Uterine smooth muscle cell (primary cell): ENCODE measurements around the gene POMC. TPM values are rescaled to one million over a fixed set of nuclear protein-coding genes. Genes with fewer than 3 reads are reported as not detected.

Experiments
- total RNA-seq: library from RNA; depleted of rRNA; stranded (reverse); fragments of >200 nt; gene quantifications from 2 replicates; pipeline ENCODE4 v1.2.3, GENCODE V29; 2014

The POMC gene
- 1.1 and 1.7 TPM in 2 replicates for total RNA-seq

DNA sequence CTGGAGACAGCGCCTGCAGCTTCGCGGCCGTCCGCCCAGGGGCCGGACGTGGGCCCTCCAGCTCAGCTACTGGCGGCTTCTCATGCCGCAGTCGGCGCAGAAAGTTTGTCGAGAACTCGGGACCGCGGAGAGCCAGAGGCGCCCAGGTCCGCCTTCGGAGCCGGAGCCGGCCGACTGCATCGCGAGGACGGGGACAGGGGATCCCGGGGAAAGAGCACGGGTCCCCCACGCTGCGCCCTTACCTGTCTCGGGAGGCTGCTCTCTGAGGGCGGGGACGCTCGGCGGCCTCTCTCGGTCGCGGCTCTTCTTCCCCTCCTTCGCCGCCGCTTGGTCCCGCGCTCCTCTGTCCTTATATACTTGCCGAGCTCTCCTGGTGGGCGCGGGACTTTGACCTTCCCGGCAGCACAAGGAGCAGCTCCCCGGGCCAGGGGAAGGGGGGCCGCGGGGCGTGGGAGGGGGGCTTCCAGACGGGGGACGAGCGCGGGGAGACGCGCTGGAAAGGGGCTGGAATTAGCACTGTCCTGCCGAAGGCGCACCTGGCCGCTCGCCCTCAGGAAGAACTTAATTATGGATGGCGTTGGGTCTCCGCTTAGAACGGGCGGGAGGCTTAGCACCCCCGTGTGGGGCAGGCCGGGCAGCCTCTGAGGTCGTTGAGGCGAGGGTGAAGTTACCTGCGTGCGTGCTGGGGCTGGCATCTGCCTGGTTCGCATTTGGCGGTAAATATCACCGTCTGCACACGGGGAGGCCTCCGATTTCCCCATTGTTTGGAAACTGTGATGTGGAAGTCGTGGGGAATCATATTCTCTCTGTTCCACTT, at the start of gene POMC:
Gene POMC, minus strand, starts transcription at position 325 of the 817 bp plus-strand sequence. CDS start 3,808 bp downstream, outside the sequence.

Other genes with a start within 250 kb of the POMC start
- gene ADCY3, start 248.3 kb downstream of the POMC start, total RNA-seq, result 32.6 and 47.9 TPM in 2 replicates
- gene DNAJC27, start 196.6 kb downstream of the POMC start, total RNA-seq, result 6.0 and 7.2 TPM in 2 replicates
- gene EFR3B, start 126.5 kb downstream of the POMC start, total RNA-seq, result 0.55 and 0.87 TPM in 2 replicates
- 12.1 and 14.1 TPM in 2 replicates for gene DNMT3A, start 173.3 kb upstream of the POMC start, total RNA-seq